A549 (cell line): Measurements from ENCODE around the gene TIGD3. TPM values are rescaled to one million over a fixed set of nuclear protein-coding genes. Genes with fewer than 3 reads are reported as not detected.
A peak's percentile ranks its signal among the peaks of the same experiment; 100 is the strongest.

Experiments used
- ATAC-seq, 2 experiments: fragments of 200-7000 bp in 1 of 2; fragments of >200 bp in 1 of 2; cut with Nextera tagmentation in 1 of 2; cut with Tn5 transposase in 1 of 2; 3 replicates each; pipeline versions ENCODE4 v1.8.0 to v1.9.1; 2018 to 2020; ENCODE audit warnings: mild to moderate bottlenecking in 1 of 2, moderate library complexity in 1 of 2
- CTCF ChIA-PET: fragments of 300-600 bp; sonication (Branson Sonifier 250); formaldehyde crosslinking; extraction: SDS; loops from one replicate; lab custom pipeline; 2021; ENCODE audit warnings: antibody characterized with exemption, inconsistent platforms; lab: Yijun Ruan, JAX
- POLR2A ChIA-PET: fragments of 350-600 bp; formaldehyde crosslinking; extraction: SDS; loops from one replicate; lab custom pipeline; 2021; ENCODE audit warnings: antibody characterized with exemption, inconsistent platforms; lab: Yijun Ruan, JAX
- DNase-seq, 2 experiments: peaks; one replicate each; pipeline versions ENCODE4 v3.0.0 to v3.0.0-alpha.2; 2011 to 2016; ENCODE audit warnings: low read depth in 1 of 2, low spot score in 1 of 2
- FAIRE-seq: peaks from 2 replicates; lab custom pipeline; 2011; peaks lifted over from hg19 to GRCh38; lab: Jason Lieb, UNC
- H3K27ac ChIP-seq, 2 experiments: fragments of >200 bp; sonication (Bioruptor Twin); formaldehyde crosslinking; 3 replicates each; pipeline ENCODE4 v1.5.1; 2016 to 2017
- H3K4me1 ChIP-seq: fragments of >200 bp; sonication (Bioruptor Twin); formaldehyde crosslinking; 3 replicates; pipeline ENCODE4 v1.6.1; 2016
- H3K4me2 ChIP-seq: fragments of >200 bp; sonication (Bioruptor Twin); formaldehyde crosslinking; 3 replicates; pipeline ENCODE4 v1.6.1; 2016
- H3K4me3 ChIP-seq: fragments of >200 bp; sonication (Bioruptor Twin); formaldehyde crosslinking; 3 replicates; pipeline ENCODE4 v1.5.1; 2016
- H3K9me3 ChIP-seq: fragments of >200 bp; sonication (Bioruptor Twin); formaldehyde crosslinking; 3 replicates; pipeline ENCODE4 v1.6.1; 2016
- CBX8 ChIP-seq: fragments of 200-600 bp; sonication (generic); IDR thresholded peaks from 2 replicates; pipeline ENCODE4 v1.6.1; 2016
- CEBPB ChIP-seq, 2 experiments: fragments of >200 bp in 1 of 2; sonication (Bioruptor Twin) in 1 of 2; formaldehyde crosslinking in 1 of 2; IDR thresholded peaks; 2 replicates each; pipeline ENCODE4 v1.6.1; 2012 to 2016
- CHD4 ChIP-seq: fragments of 200-600 bp; sonication (generic); IDR thresholded peaks from 2 replicates; pipeline ENCODE4 v1.6.1; 2016; ENCODE audit warnings: antibody characterized with exemption, mild to moderate bottlenecking, borderline replicate concordance
- E2F6 ChIP-seq: IDR thresholded peaks from 2 replicates; pipeline ENCODE4 v1.6.1; 2012; ENCODE audit warnings: low read depth, borderline replicate concordance
- EHF ChIP-seq: fragments of 250-450 bp; sonication (Bioruptor Pico); IDR thresholded peaks from 2 replicates; pipeline ENCODE4 v1.5.0; 2020; ENCODE audit warnings: mild to moderate bottlenecking
- EHMT2 ChIP-seq: fragments of 200-600 bp; sonication (generic); IDR thresholded peaks from 2 replicates; pipeline ENCODE4 v1.6.1; 2016; ENCODE audit warnings: antibody characterized with exemption, low read depth, mild to moderate bottlenecking, moderate library complexity
- EP300 ChIP-seq, 2 experiments: fragments of >200 bp; sonication (Bioruptor Twin); formaldehyde crosslinking; IDR thresholded peaks; 2 replicates in 1 of 2; 3 replicates in 1 of 2; pipeline ENCODE4 v1.6.1; 2016 to 2017
- GATA3 ChIP-seq: IDR thresholded peaks from 2 replicates; pipeline ENCODE4 v1.6.1; 2012; ENCODE audit warnings: borderline replicate concordance
- HDAC2 ChIP-seq: fragments of 200-600 bp; sonication (generic); IDR thresholded peaks from 2 replicates; pipeline ENCODE4 v1.6.1; 2016
- HEYL ChIP-seq: fragments of 250-450 bp; sonication (Bioruptor Pico); IDR thresholded peaks from 2 replicates; pipeline ENCODE4 v1.8.0; 2021; ENCODE audit warnings: mild to moderate bottlenecking, moderate library complexity
- HOXA7 ChIP-seq: fragments of 250-450 bp; sonication (Bioruptor Pico); IDR thresholded peaks from 2 replicates; pipeline ENCODE4 v1.5.0; 2020; ENCODE audit warnings: mild to moderate bottlenecking, moderate library complexity
- HOXB13 ChIP-seq: fragments of 250-450 bp; sonication (Bioruptor Pico); IDR thresholded peaks from 2 replicates; pipeline ENCODE4 v1.5.0; 2020; ENCODE audit warnings: low read depth, mild to moderate bottlenecking, moderate library complexity
- HOXB5 ChIP-seq: fragments of 250-450 bp; sonication (Bioruptor Pico); IDR thresholded peaks from 2 replicates; pipeline ENCODE4 v1.5.0; 2020; ENCODE audit warnings: mild to moderate bottlenecking, moderate library complexity
- JUNB ChIP-seq: fragments of >200 bp; sonication (Bioruptor Twin); formaldehyde crosslinking; IDR thresholded peaks from 2 replicates; pipeline ENCODE4 v1.6.1; 2016
- RAD21 ChIP-seq, 2 experiments: fragments of >200 bp in 1 of 2; sonication (Bioruptor Twin) in 1 of 2; formaldehyde crosslinking in 1 of 2; IDR thresholded peaks in 1 of 2; conservative IDR thresholded peaks in 1 of 2; 2 replicates in 1 of 2; 3 replicates in 1 of 2; pipeline ENCODE4 v1.6.1; 2012 to 2018; ENCODE audit warnings: inconsistent platforms in 1 of 2
- SMC3 ChIP-seq: fragments of >200 bp; sonication (Bioruptor Twin); formaldehyde crosslinking; IDR thresholded peaks from 3 replicates; pipeline ENCODE4 v1.6.1; 2018; ENCODE audit warnings: inconsistent platforms
- ZC3H11A ChIP-seq: fragments of 450-650 bp; IDR thresholded peaks from 2 replicates; pipeline ENCODE4 v1.6.1; 2014; ENCODE audit warnings: antibody characterized with exemption, mild to moderate bottlenecking
- WGBS: methylation state at CpG from one replicate; pipeline ENCODE4 v1.1.6; 2017; ENCODE audit errors: missing lambda C conversion rate; 5-methylcytosine and 5-hydroxymethylcytosine counted together
- polyA plus RNA-seq, 4 experiments: library from polyadenylated mRNA; depleted of rRNA in 3 of 4; stranded (reverse); fragments of >200 nt; fragmentation: RNase III in 1 of 4; extraction: RNeasy Plus Mini Kit Qiagen cat#74134 plus additional on column Dnase treatment in 1 of 4; gene quantifications; 2 replicates in 3 of 4; 3 replicates in 1 of 4; pipeline ENCODE4 v1.2.3, GENCODE V29; 2011 to 2017
- TF ChIP-seq, protein P1 (sequence below): fragments of >200 bp; sonication (Bioruptor Twin); formaldehyde crosslinking; IDR thresholded peaks from 3 replicates; pipeline ENCODE4 v1.5.1; 2016
- TF ChIP-seq, protein P2 (sequence below): fragments of 250-450 bp; sonication (Bioruptor Pico); IDR thresholded peaks from 2 replicates; pipeline ENCODE4 v1.5.0; 2020; ENCODE audit warnings: low read depth, mild to moderate bottlenecking, moderate library complexity
- TF ChIP-seq, protein P3 (sequence below): fragments of >200 bp; sonication (Bioruptor Twin); formaldehyde crosslinking; IDR thresholded peaks from 2 replicates; pipeline ENCODE4 v1.6.1; 2016

The TIGD3 gene
- polyA plus RNA-seq, 2 of the 4 experiments (the other 2 are of a cell fraction), result 0.37 to 0.66 TPM

GRCh38 chr11:65402790-65403189 is 48.2 kb downstream of the TIGD3 start:
- ATAC-seq, result no peak
- no peak overlapping the region for H3K4me2 ChIP-seq
- CTCF ChIA-PET, result interaction anchor here (0.9 to 8.5 kb wide), 4 partner anchors 8 to 196 kb away, joined by 3 to 84 read pairs (median 3); no protein-coding TSS in a partner anchor
- H3K27ac ChIP-seq, result no peak overlapping the region
- 0 out of 3 replicates have a peak, but pooled peaks cover 4% of the 10 kb centered on the region for H3K4me1 ChIP-seq
- no peak overlapping the region for H3K4me3 ChIP-seq
- no peak for DNase-seq
- H3K9me3 ChIP-seq, result no peaks in the 10 kb centered on the region
- TF ChIP-seq, protein P1, sequence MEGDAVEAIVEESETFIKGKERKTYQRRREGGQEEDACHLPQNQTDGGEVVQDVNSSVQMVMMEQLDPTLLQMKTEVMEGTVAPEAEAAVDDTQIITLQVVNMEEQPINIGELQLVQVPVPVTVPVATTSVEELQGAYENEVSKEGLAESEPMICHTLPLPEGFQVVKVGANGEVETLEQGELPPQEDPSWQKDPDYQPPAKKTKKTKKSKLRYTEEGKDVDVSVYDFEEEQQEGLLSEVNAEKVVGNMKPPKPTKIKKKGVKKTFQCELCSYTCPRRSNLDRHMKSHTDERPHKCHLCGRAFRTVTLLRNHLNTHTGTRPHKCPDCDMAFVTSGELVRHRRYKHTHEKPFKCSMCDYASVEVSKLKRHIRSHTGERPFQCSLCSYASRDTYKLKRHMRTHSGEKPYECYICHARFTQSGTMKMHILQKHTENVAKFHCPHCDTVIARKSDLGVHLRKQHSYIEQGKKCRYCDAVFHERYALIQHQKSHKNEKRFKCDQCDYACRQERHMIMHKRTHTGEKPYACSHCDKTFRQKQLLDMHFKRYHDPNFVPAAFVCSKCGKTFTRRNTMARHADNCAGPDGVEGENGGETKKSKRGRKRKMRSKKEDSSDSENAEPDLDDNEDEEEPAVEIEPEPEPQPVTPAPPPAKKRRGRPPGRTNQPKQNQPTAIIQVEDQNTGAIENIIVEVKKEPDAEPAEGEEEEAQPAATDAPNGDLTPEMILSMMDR, result no peak
- TF ChIP-seq CEBPB (IDR thresholded peaks at IDR 0.05) (no peak), EP300 (IDR thresholded peaks at IDR 0.05) (no peak), JUNB (no peak), GATA3 (no peak), RAD21 (conservative IDR thresholded peaks at IDR 0.05 in 1 of 2, IDR thresholded peaks at IDR 0.05 in 1 of 2) (no peak), HOXB5 (CRISPR knock-in tag) (no peak), SMC3 (no peak), ZC3H11A (no peak), E2F6 (no peak), HEYL (CRISPR knock-in tag) (no peak), CHD4 (no peak), CBX8 (no peak), HOXB13 (CRISPR knock-in tag) (no peak), HOXA7 (CRISPR knock-in tag) (no peak), HDAC2 (no peak), EHMT2 (no peak)
- TF ChIP-seq, protein P2, sequence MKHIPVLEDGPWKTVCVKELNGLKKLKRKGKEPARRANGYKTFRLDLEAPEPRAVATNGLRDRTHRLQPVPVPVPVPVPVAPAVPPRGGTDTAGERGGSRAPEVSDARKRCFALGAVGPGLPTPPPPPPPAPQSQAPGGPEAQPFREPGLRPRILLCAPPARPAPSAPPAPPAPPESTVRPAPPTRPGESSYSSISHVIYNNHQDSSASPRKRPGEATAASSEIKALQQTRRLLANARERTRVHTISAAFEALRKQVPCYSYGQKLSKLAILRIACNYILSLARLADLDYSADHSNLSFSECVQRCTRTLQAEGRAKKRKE (CRISPR knock-in tag), result no peak
- TF ChIP-seq, protein P3, sequence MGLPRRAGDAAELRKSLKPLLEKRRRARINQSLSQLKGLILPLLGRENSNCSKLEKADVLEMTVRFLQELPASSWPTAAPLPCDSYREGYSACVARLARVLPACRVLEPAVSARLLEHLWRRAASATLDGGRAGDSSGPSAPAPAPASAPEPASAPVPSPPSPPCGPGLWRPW, result no peak
- TF ChIP-seq, all 56 proteins: peak for 0
- FAIRE-seq, result no peak
- WGBS, result 77% methylated on average over 2 of the region's 2 CpGs
- POLR2A ChIA-PET, result no interaction called here

GRCh38 chr11:65403607-65404121 is 49.1 kb downstream of the TIGD3 start:
- no peak for TF ChIP-seq EP300 (IDR thresholded peaks at IDR 0.05)
- TF ChIP-seq, protein P1, result no peak
- TF ChIP-seq, protein P3, result no peak
- TF ChIP-seq HOXB5 (CRISPR knock-in tag), result no peak
- no peak for TF ChIP-seq CEBPB (IDR thresholded peaks at IDR 0.05)
- TF ChIP-seq EHF (CRISPR knock-in tag), result no peak
- no peak for FAIRE-seq
- ATAC-seq, result peak in 1 of 2 experiments; percentile 7; a peak in 1 of 6 replicates
- Histone ChIP-seq H3K4me2 (no peak overlapping the region), H3K9me3 (no peaks in the 10 kb centered on the region), H3K4me3 (no peak overlapping the region), H3K4me1 (0 out of 3 replicates have a peak, but pooled peaks cover 4% of the 10 kb centered on the region), H3K27ac (no peak overlapping the region)
- CTCF ChIA-PET, result interaction anchor here (0.9 to 8.5 kb wide), 4 partner anchors 10 to 107 kb away, joined by 3 to 84 read pairs (median 7); no protein-coding TSS in a partner anchor
- POLR2A ChIA-PET, result interaction anchor here (1.6 kb wide), 1 partner anchor 13 kb away, joined by 5 read pairs; no protein-coding TSS in a partner anchor
- 91% methylated on average over 12 of the region's 12 CpGs for WGBS
- no peak for DNase-seq
